Fibroblast of the aortic adventitia (primary cell): Measurements from ENCODE around the gene NUP205. TPM values are rescaled to one million over a fixed set of nuclear protein-coding genes. Genes with fewer than 3 reads are reported as not detected.
"Not testable (repeated sequence)": the region's sequence is repeated elsewhere in the genome, so short reads cannot be mapped to it uniquely, and the experiment has no call there.

Experiments used
- DNase-seq: peaks from one replicate; pipeline ENCODE4 v3.0.0-alpha.2; 2010; ENCODE audit warnings: low read depth
- H3K4me3 ChIP-seq: 2 replicates; pipeline ENCODE4 v1.5.1; 2011; ENCODE audit warnings: low read depth, mild to moderate bottlenecking, control low read depth, low read length, moderate library complexity
- small RNA-seq: library from RNA; depleted of rRNA; stranded (forward); fragments of <200 nt; gene quantifications from one replicate; pipeline ENCODE3, GENCODE V24; 2012
- total RNA-seq: library from RNA; depleted of rRNA; stranded (reverse); fragments of >200 nt; gene quantifications from 2 replicates; pipeline ENCODE4 v1.2.3, GENCODE V29; 2012; ENCODE audit warnings: low replicate concordance
- TF ChIP-seq, protein P1 (sequence below): IDR thresholded peaks from 2 replicates; pipeline ENCODE4 v1.5.1; 2011; ENCODE audit warnings: mild to moderate bottlenecking, low read length, control low read depth, inconsistent platforms; ENCODE audit not compliant: insufficient read depth

Gene NUP205
- total RNA-seq, 1 donor: 78.4 TPM

DNA sequence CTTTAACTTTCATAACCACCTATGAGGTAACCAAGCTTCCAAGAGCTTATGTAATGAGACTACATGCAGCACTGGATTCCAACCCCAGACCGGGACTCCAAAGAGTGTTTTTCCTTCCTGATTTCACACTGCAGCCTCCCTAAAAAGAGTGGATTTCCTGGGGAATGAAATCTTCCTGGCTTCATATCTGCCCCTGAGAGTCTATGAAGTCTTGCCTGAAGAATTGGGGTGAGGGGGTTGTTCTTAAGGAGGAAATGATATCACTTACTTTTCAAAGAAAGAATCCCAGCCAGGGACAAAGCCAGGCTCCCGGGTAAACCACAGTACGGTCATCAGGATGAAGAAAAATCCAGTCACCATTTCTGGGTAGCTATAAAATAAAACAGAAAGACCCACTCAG is 134.3 kb downstream of the NUP205 start:
- DNase-seq: no peak
- H3K4me3 ChIP-seq: no peak overlapping the region
- TF ChIP-seq, protein P1, sequence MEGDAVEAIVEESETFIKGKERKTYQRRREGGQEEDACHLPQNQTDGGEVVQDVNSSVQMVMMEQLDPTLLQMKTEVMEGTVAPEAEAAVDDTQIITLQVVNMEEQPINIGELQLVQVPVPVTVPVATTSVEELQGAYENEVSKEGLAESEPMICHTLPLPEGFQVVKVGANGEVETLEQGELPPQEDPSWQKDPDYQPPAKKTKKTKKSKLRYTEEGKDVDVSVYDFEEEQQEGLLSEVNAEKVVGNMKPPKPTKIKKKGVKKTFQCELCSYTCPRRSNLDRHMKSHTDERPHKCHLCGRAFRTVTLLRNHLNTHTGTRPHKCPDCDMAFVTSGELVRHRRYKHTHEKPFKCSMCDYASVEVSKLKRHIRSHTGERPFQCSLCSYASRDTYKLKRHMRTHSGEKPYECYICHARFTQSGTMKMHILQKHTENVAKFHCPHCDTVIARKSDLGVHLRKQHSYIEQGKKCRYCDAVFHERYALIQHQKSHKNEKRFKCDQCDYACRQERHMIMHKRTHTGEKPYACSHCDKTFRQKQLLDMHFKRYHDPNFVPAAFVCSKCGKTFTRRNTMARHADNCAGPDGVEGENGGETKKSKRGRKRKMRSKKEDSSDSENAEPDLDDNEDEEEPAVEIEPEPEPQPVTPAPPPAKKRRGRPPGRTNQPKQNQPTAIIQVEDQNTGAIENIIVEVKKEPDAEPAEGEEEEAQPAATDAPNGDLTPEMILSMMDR: no peak

DNA sequence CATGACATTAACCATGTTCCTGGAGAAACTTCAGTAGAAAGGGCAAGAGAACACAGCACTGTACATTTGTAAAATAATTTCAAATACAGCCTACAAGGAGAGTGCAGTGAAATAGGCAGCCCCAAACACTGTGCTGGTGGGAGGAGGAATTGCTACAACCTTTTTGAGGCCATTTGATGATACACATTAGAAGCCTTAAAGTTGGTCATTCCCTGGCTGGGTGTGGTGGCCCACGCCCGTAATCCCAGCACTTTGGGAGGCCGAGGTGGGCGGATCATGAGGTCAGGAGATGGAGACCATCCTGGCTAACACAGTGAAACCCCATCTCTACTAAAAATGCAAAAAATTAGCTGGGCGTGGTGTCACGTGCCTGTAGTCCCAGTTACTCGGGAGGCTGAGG is 134.9 kb downstream of the NUP205 start:
- not testable (repeated sequence) for H3K4me3 ChIP-seq, DNase-seq

DNA sequence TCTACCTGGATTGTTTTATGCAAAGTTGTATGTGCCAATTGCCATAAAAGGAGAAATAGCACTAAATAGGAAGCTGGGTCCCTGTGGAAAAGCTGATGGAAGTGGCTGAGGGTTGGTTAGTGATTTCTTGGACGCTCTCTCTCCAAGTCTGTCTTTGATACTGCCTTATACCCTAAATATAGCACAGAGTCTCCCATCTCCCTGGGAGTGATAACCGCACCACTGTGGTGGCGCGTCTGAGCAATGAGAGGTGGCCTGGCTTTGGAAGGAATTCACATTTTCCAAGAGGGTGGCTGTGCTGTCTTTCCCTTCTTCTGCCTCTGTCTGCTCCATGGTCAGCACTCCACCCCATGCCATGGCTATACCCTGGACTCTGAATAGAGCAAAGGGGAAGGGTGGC is 135.8 kb downstream of the NUP205 start:
- TF ChIP-seq, protein P1: no peak
- no peak overlapping the region for H3K4me3 ChIP-seq
- DNase-seq: no peak

DNA sequence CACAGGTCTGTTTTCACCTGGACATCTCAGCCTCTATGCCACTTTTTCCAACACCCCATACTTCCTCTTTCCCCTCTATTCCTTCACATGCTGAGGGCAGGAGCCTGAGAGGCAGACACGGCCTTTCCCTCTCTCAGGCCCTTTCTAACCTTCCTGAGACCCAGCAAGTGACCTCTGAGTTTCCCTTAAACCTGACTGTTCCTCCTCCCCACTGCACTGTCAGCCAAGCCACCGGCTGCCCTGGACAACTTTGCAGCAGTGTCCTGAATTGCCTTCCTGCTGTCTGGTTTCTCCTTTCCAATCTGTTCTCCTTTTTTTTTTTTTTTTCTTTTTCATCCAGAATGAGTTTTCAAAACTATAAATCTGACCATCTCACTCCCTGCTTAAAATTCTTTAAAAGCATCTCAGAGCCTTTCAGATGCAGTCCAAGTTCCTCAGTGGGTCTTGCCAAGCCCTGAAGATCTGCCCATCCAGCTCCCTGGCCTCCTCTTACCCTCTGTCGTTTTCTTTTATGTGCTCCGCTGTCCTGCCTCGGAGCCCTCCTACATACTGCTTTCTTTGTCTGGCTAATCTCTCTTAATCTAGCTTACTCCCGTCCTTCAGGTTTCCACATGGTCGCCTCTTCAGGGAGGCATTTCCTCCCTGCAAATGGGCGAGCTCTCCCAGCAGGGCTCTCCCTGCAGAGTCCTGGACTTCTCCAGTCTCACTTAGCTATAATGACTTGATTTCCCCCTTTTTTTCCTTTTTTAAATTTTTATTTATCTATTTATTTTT is 139.7 kb downstream of the NUP205 start:
- TF ChIP-seq, protein P1: no peak

More for the DNA sequence above, 139.7 kb downstream of the NUP205 start:
- no peak overlapping the region for H3K4me3 ChIP-seq
- DNase-seq: no peak

Small RNA genes lying within 50 kb of the gene (small RNA-seq; reads per million reads assigned to genes)
- gene RNU6-1154P: not detected

Other genes starting within 250 kb of the NUP205 start
- gene CNOT4, start 47.8 kb upstream of the NUP205 start, total RNA-seq: 7.1 and 21.1 TPM in 2 replicates
- gene STMP1, start 104.6 kb downstream of the NUP205 start, total RNA-seq: 29.8 and 34.2 TPM in 2 replicates
- 0.99 and 3.3 TPM in 2 replicates for gene SLC13A4, start 170.3 kb downstream of the NUP205 start, total RNA-seq
- gene FAM180A, start 190.9 kb downstream of the NUP205 start, total RNA-seq: 2.5 and 71.0 TPM in 2 replicates